ENCODE data around the gene FA2H.

Gene FA2H

GRCh38 chr16:74756203-74756602 lies 18.4 kb downstream of the FA2H start:
- Histone ChIP-seq H4K91ac (ENCODE audit: low read depth, low read length, poor library complexity) (no peak overlapping the region), H3K23ac (ENCODE audit: low read depth, low read length, poor library complexity) (no peak overlapping the region), H3K4ac (ENCODE audit: low read length) (no peak overlapping the region), H3K14ac (ENCODE audit: low read length) (no peak overlapping the region), H3K9ac (ENCODE audit: low read depth, low read length, poor library complexity) (no peak overlapping the region), H2BK5ac (ENCODE audit: low read length) (no peak overlapping the region), H3K9me3 (replicated peaks in 1 of 2; ENCODE audit: control insufficient read depth in 2 of 2, insufficient read depth in 1 of 2, low read depth in 1 of 2, low read length in 2 of 2) (no peaks in the 10 kb centered on the region), H2BK120ac (ENCODE audit: low read depth, low read length) (no peak overlapping the region), H3K79me1 (ENCODE audit: low read depth, low read length) (no peaks in the 10 kb centered on the region), H2AFZ (ENCODE audit: low read length) (no peak overlapping the region), H3K27ac (replicated peaks; ENCODE audit: low read length) (no peak overlapping the region), H2BK15ac (ENCODE audit: low read length) (no peak overlapping the region), H2AK5ac (ENCODE audit: low read depth, low read length) (peak overlapping the region; percentile 4), H3K4me1 (ENCODE audit: control insufficient read depth in 2 of 2, insufficient read depth in 1 of 2, low read depth in 1 of 2, low read length in 2 of 2) (no peaks in the 10 kb centered on the region), H4K8ac (ENCODE audit: low read depth, low read length) (no peak overlapping the region), H3K27me3 (ENCODE audit: control insufficient read depth in 3 of 3, insufficient read depth in 3 of 3, low read depth in 1 of 3, low read length in 3 of 3) (peaks cover 0 to 28% (median 0%) of the 10 kb centered on the region in 3 experiments), H2BK12ac (ENCODE audit: low read length) (no peak overlapping the region), H3K36me3 (replicated peaks in 1 of 2; ENCODE audit: control insufficient read depth in 2 of 2, insufficient read depth in 2 of 2, low read length in 2 of 2) (no peaks in the 10 kb centered on the region), H3K4me3 (ENCODE audit: low read length in 2 of 2) (peak overlapping the region in 1 of 2 donors; percentile 5), H3K18ac (ENCODE audit: low read length) (no peak overlapping the region), H3K4me2 (ENCODE audit: insufficient read depth, low read length, poor library complexity, severe bottlenecking) (no peak overlapping the region)
- DNase-seq (ENCODE audit: low spot score) = no peak
- WGBS, 2 donors (ENCODE audit: extremely low coverage in 2 of 2, insufficient read length in 2 of 2, insufficient replicate concordance in 1 of 2) = no CpG with 5 or more reads among the region's 6 CpGs

- H3K4me3 ChIP-seq (ENCODE audit: low read length in 2 of 2) = no peak overlapping the region
- H3K9me3 ChIP-seq (replicated peaks in 1 of 2; ENCODE audit: control insufficient read depth in 2 of 2, insufficient read depth in 1 of 2, low read depth in 1 of 2, low read length in 2 of 2) = no peaks in the 10 kb centered on the region
- H2BK15ac ChIP-seq (ENCODE audit: low read length) = no peak overlapping the region
- H4K8ac ChIP-seq (ENCODE audit: low read depth, low read length) = no peak overlapping the region
- no peak overlapping the region for H3K14ac ChIP-seq (ENCODE audit: low read length)
- H2AK5ac ChIP-seq (ENCODE audit: low read depth, low read length) = no peak overlapping the region
- H2BK120ac ChIP-seq (ENCODE audit: low read depth, low read length) = no peak overlapping the region
- H2AFZ ChIP-seq (ENCODE audit: low read length) = no peak overlapping the region
- no peak for DNase-seq (ENCODE audit: low spot score)
- no peak overlapping the region for H3K27ac ChIP-seq (replicated peaks; ENCODE audit: low read length)
- H3K18ac ChIP-seq (ENCODE audit: low read length) = no peak overlapping the region
- peaks cover 0 to 30% (median 0%) of the 10 kb centered on the region in 3 experiments for H3K27me3 ChIP-seq (ENCODE audit: control insufficient read depth in 3 of 3, insufficient read depth in 3 of 3, low read depth in 1 of 3, low read length in 3 of 3)
- H2BK12ac ChIP-seq (ENCODE audit: low read length) = no peak overlapping the region
- H3K36me3 ChIP-seq (replicated peaks in 1 of 2; ENCODE audit: control insufficient read depth in 2 of 2, insufficient read depth in 2 of 2, low read length in 2 of 2) = no peaks in the 10 kb centered on the region
- no CpG with 5 or more reads among the region's 12 CpGs for WGBS, 2 donors (ENCODE audit: extremely low coverage in 2 of 2, insufficient read length in 2 of 2, insufficient replicate concordance in 1 of 2)
- H3K4me2 ChIP-seq (ENCODE audit: insufficient read depth, low read length, poor library complexity, severe bottlenecking) = no peak overlapping the region
- no peak overlapping the region for H4K91ac ChIP-seq (ENCODE audit: low read depth, low read length, poor library complexity)
- no peak overlapping the region for H3K9ac ChIP-seq (ENCODE audit: low read depth, low read length, poor library complexity)
- no peak overlapping the region for H2BK5ac ChIP-seq (ENCODE audit: low read length)
- H3K4ac ChIP-seq (ENCODE audit: low read length) = no peak overlapping the region
- H3K4me1 ChIP-seq (ENCODE audit: control insufficient read depth in 2 of 2, insufficient read depth in 1 of 2, low read depth in 1 of 2, low read length in 2 of 2) = peaks cover 0 to 8% of the 10 kb centered on the region in 2 donors
- no peaks in the 10 kb centered on the region for H3K79me1 ChIP-seq (ENCODE audit: low read depth, low read length)
- no peak overlapping the region for H3K23ac ChIP-seq (ENCODE audit: low read depth, low read length, poor library complexity)
Measured at GRCh38 chr16:74753180-74753579, 21.4 kb downstream of the FA2H start.

GRCh38 chr16:74752756-74753155 lies 21.9 kb downstream of the FA2H start:
- Histone ChIP-seq H3K23ac (ENCODE audit: low read depth, low read length, poor library complexity) (no peak overlapping the region), H4K91ac (ENCODE audit: low read depth, low read length, poor library complexity) (no peak overlapping the region), H3K4me1 (ENCODE audit: control insufficient read depth in 2 of 2, insufficient read depth in 1 of 2, low read depth in 1 of 2, low read length in 2 of 2) (peaks cover 0 to 10% of the 10 kb centered on the region in 2 donors), H3K4me2 (ENCODE audit: insufficient read depth, low read length, poor library complexity, severe bottlenecking) (no peak overlapping the region), H3K9me3 (replicated peaks in 1 of 2; ENCODE audit: control insufficient read depth in 2 of 2, insufficient read depth in 1 of 2, low read depth in 1 of 2, low read length in 2 of 2) (no peaks in the 10 kb centered on the region), H3K36me3 (replicated peaks in 1 of 2; ENCODE audit: control insufficient read depth in 2 of 2, insufficient read depth in 2 of 2, low read length in 2 of 2) (no peaks in the 10 kb centered on the region), H4K8ac (ENCODE audit: low read depth, low read length) (no peak overlapping the region), H2AFZ (ENCODE audit: low read length) (no peak overlapping the region), H3K79me1 (ENCODE audit: low read depth, low read length) (no peaks in the 10 kb centered on the region), H3K4ac (ENCODE audit: low read length) (no peak overlapping the region), H3K27ac (replicated peaks; ENCODE audit: low read length) (no peak overlapping the region), H2BK12ac (ENCODE audit: low read length) (no peak overlapping the region), H3K18ac (ENCODE audit: low read length) (no peak overlapping the region), H2BK15ac (ENCODE audit: low read length) (no peak overlapping the region), H3K27me3 (ENCODE audit: control insufficient read depth in 3 of 3, insufficient read depth in 3 of 3, low read depth in 1 of 3, low read length in 3 of 3) (peaks cover 0 to 30% (median 0%) of the 10 kb centered on the region in 3 experiments), H2BK5ac (ENCODE audit: low read length) (no peak overlapping the region), H2AK5ac (ENCODE audit: low read depth, low read length) (peak overlapping the region; percentile 1), H3K14ac (ENCODE audit: low read length) (no peak overlapping the region), H2BK120ac (ENCODE audit: low read depth, low read length) (no peak overlapping the region), H3K4me3 (ENCODE audit: low read length in 2 of 2) (no peak overlapping the region), H3K9ac (ENCODE audit: low read depth, low read length, poor library complexity) (no peak overlapping the region)
- DNase-seq (ENCODE audit: low spot score) = no peak
- WGBS, 2 donors (ENCODE audit: extremely low coverage in 2 of 2, insufficient read length in 2 of 2, insufficient replicate concordance in 1 of 2) = no CpG with 5 or more reads among the region's 5 CpGs

DNA sequence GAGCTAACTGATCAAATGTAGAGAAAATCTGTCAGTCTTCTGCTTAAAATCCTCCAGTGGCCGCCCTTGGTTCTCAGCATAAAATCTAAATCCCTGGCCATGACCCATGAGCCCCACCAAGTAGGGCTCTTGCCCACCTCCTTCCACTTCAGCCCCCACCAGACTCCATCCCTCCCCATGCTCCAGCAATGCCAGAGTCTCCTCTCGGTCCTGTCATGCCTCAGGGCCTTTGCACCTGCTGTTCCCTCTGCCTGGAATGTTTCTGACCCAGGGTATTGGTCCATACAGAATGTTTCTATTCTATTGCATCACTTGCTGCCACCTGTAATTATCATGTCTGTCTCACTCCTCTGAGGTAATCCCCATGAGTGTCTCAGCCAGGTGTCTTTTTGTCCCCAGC lies 22.4 kb downstream of the FA2H start:
- Histone ChIP-seq H2BK5ac (ENCODE audit: low read length) (no peak overlapping the region), H4K91ac (ENCODE audit: low read depth, low read length, poor library complexity) (no peak overlapping the region), H2BK15ac (ENCODE audit: low read length) (no peak overlapping the region), H3K36me3 (replicated peaks in 1 of 2; ENCODE audit: control insufficient read depth in 2 of 2, insufficient read depth in 2 of 2, low read length in 2 of 2) (no peaks in the 10 kb centered on the region), H3K27ac (replicated peaks; ENCODE audit: low read length) (no peak overlapping the region), H3K4me2 (ENCODE audit: insufficient read depth, low read length, poor library complexity, severe bottlenecking) (no peak overlapping the region), H3K4me3 (ENCODE audit: low read length in 2 of 2) (no peak overlapping the region), H3K27me3 (ENCODE audit: control insufficient read depth in 3 of 3, insufficient read depth in 3 of 3, low read depth in 1 of 3, low read length in 3 of 3) (peaks cover 0 to 26% (median 0%) of the 10 kb centered on the region in 3 experiments), H2BK120ac (ENCODE audit: low read depth, low read length) (no peak overlapping the region), H2AFZ (ENCODE audit: low read length) (no peak overlapping the region), H3K9ac (ENCODE audit: low read depth, low read length, poor library complexity) (no peak overlapping the region), H4K8ac (ENCODE audit: low read depth, low read length) (no peak overlapping the region), H3K4me1 (ENCODE audit: control insufficient read depth in 2 of 2, insufficient read depth in 1 of 2, low read depth in 1 of 2, low read length in 2 of 2) (peaks cover 0 to 10% of the 10 kb centered on the region in 2 donors), H3K18ac (ENCODE audit: low read length) (no peak overlapping the region), H2AK5ac (ENCODE audit: low read depth, low read length) (no peak overlapping the region), H3K23ac (ENCODE audit: low read depth, low read length, poor library complexity) (no peak overlapping the region), H2BK12ac (ENCODE audit: low read length) (no peak overlapping the region), H3K9me3 (replicated peaks in 1 of 2; ENCODE audit: control insufficient read depth in 2 of 2, insufficient read depth in 1 of 2, low read depth in 1 of 2, low read length in 2 of 2) (no peaks in the 10 kb centered on the region), H3K14ac (ENCODE audit: low read length) (no peak overlapping the region), H3K79me1 (ENCODE audit: low read depth, low read length) (no peaks in the 10 kb centered on the region), H3K4ac (ENCODE audit: low read length) (no peak overlapping the region)
- WGBS, 2 donors (ENCODE audit: extremely low coverage in 2 of 2, insufficient read length in 2 of 2, insufficient replicate concordance in 1 of 2) = no CpG with 5 or more reads among the region's 2 CpGs
- DNase-seq (ENCODE audit: low spot score) = no peak

Measured in neuronal stem cell (in vitro differentiated cells).